GM21528 (cell line): ENCODE results near the gene CCDC89.
A peak's percentile ranks its signal among the peaks of the same experiment; 100 is the strongest.

Experiments
- ATAC-seq: cut with Tn5 transposase; IDR thresholded peaks from one replicate; pipeline ENCODE4 v1.9.1; 2021; ENCODE audit warnings: mild to moderate bottlenecking, moderate library complexity; ENCODE audit not compliant: unreplicated experiment, low FRiP score

Gene CCDC89

GRCh38 chr11:85685820-85686459, at the start of gene CCDC89:
CCDC89 (minus strand) TSS chr11:85686195; CDS start chr11:85686130, 65 bp downstream.
- no peak for ATAC-seq

- peak; percentile 54 for ATAC-seq
Observed at GRCh38 chr11:85732965-85733364, 47.0 kb upstream of the CCDC89 start.

GRCh38 chr11:85726381-85726780, 40.4 kb upstream of the CCDC89 start:
- no peak for ATAC-seq

- ATAC-seq = no peak
Observed at GRCh38 chr11:85725510-85726258, 39.7 kb upstream of the CCDC89 start.

GRCh38 chr11:85724748-85725465, 38.9 kb upstream of the CCDC89 start:
- no peak for ATAC-seq

- ATAC-seq = no peak
Observed at GRCh38 chr11:85723088-85723487, 37.1 kb upstream of the CCDC89 start.

GRCh38 chr11:85721191-85721590, 35.2 kb upstream of the CCDC89 start:
- no peak for ATAC-seq

- no peak for ATAC-seq
Observed at GRCh38 chr11:85718991-85719807, 33.2 kb upstream of the CCDC89 start.

- ATAC-seq = no peak
Observed at GRCh38 chr11:85718126-85718943, 32.3 kb upstream of the CCDC89 start.

GRCh38 chr11:85717429-85717828, 31.4 kb upstream of the CCDC89 start:
- ATAC-seq = no peak

GRCh38 chr11:85712953-85713352, 27.0 kb upstream of the CCDC89 start:
- ATAC-seq = no peak

- no peak for ATAC-seq
Observed at GRCh38 chr11:85710917-85711316, 24.9 kb upstream of the CCDC89 start.

GRCh38 chr11:85709941-85710702, 24.1 kb upstream of the CCDC89 start:
- ATAC-seq = no peak

GRCh38 chr11:85705800-85706199, 19.8 kb upstream of the CCDC89 start:
- ATAC-seq = no peak

GRCh38 chr11:85704967-85705366, 19.0 kb upstream of the CCDC89 start:
- no peak for ATAC-seq

GRCh38 chr11:85699957-85700741, 14.2 kb upstream of the CCDC89 start:
- ATAC-seq = peak; percentile 80

- no peak for ATAC-seq
Observed at GRCh38 chr11:85698195-85698594, 12.2 kb upstream of the CCDC89 start.

GRCh38 chr11:85697747-85698146, 11.8 kb upstream of the CCDC89 start:
- no peak for ATAC-seq
